ENCODE measurements around the gene POLR2L. TPM values are rescaled to one million over a fixed set of nuclear protein-coding genes. Genes with fewer than 3 reads are reported as not detected.

POLR2L gene
- total RNA-seq, 2 experiments from 2014 or later: 127 to 140 TPM

DNA sequence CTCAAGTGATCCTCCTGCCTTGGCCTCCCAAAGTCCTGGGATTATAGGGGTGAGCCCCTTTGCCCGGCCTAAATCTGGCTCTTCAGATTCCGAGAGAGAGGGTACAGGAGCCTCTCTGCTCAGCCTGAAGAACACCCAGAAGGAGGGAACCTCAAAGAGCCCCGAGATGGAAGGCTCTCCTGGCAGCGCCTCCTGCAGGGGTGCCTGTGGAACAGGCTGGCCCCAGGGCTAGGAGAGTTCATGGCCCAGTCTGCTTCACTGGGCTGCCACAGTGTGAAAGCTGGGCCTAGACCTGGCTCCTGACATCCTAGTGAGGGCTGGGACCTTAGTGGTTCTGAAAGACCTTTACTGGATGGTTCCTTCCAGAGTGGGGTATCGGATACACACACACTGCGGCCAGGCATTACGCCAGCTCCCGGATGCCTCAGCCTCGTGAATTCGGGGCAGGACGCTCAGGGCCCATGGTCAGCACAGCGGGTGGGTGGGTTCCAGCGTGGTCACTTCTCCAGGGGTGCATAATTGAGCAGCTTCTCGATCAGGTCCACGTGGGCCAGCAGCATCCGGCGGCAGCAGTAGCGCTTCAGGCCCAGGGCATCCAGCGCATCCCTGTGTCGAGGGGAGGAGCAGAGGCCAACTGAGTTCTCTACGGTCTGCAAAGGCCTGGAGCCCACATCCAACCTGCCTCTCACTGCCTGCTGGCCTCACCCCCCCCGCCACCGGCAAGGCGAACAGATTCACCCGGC is 2.3 kb downstream of the POLR2L start:
- no peak for ATAC-seq
- Mint-ChIP-seq H3K4me3 (peak overlapping the region; percentile 88), H3K27ac (no peak overlapping the region), H3K4me1 (ENCODE audit: low read depth) (peaks cover 31% of the 10 kb centered on the region), H3K9me3 (ENCODE audit: insufficient read depth) (no peaks in the 10 kb centered on the region), H3K27me3 (ENCODE audit: low read depth) (no peaks in the 10 kb centered on the region), H3K36me3 (ENCODE audit: low read depth) (peaks cover 14% of the 10 kb centered on the region)
- DNase-seq: no peak
- ChIA-PET CTCF (interaction anchor here (2.1 kb wide), 1 partner anchor 8 kb away, joined by 8 read pairs; the partner anchor contains the start of gene CD151), POLR2A (interaction anchor here (0.7 to 1.3 kb wide), 2 partner anchors 9 to 21 kb away, joined by 3 to 4 read pairs; partner anchors contain the start of gene PNPLA2)

GRCh38 chr11:839280-839623 is 3.1 kb downstream of the POLR2L start:
- Mint-ChIP-seq H3K27me3 (ENCODE audit: low read depth) (no peaks in the 10 kb centered on the region), H3K9me3 (ENCODE audit: insufficient read depth) (no peaks in the 10 kb centered on the region), H3K36me3 (ENCODE audit: low read depth) (peaks cover 14% of the 10 kb centered on the region), H3K27ac (no peak overlapping the region), H3K4me3 (no peak overlapping the region), H3K4me1 (ENCODE audit: low read depth) (peaks cover 33% of the 10 kb centered on the region)
- ATAC-seq (no peak), DNase-seq (no peak)
- CTCF ChIA-PET: no interaction called here
- POLR2A ChIA-PET: no interaction called here

- ATAC-seq (no peak), DNase-seq (no peak)
- ChIA-PET CTCF (no interaction called here), POLR2A (no interaction called here)
- Mint-ChIP-seq H3K9me3 (ENCODE audit: insufficient read depth) (no peaks in the 10 kb centered on the region), H3K36me3 (ENCODE audit: low read depth) (peaks cover 14% of the 10 kb centered on the region), H3K27ac (no peak overlapping the region), H3K4me1 (ENCODE audit: low read depth) (peaks cover 34% of the 10 kb centered on the region), H3K4me3 (no peak overlapping the region), H3K27me3 (ENCODE audit: low read depth) (no peaks in the 10 kb centered on the region)
These were observed 3.7 kb downstream of the POLR2L start for GRCh38 chr11:838441-839279.

DNA sequence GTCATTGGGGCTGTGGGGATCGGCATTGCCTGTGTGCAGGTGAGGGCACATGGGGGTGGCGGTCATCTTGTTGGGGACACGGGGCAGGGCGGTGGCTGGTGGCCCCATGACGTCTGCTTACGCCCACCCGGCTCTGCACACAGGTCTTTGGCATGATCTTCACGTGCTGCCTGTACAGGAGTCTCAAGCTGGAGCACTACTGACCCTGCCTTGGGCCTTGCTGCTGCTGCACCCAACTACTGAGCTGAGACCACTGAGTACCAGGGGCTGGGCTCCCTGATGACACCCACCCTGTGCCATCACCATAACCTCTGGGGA is 4.4 kb downstream of the POLR2L start:
- ChIA-PET CTCF (no interaction called here), POLR2A (no interaction called here)
- no peak for ATAC-seq
- no peak overlapping the region for H3K4me3 Mint-ChIP-seq
- no peak overlapping the region for H3K27ac Mint-ChIP-seq
- H3K36me3 Mint-ChIP-seq (ENCODE audit: low read depth): peaks cover 14% of the 10 kb centered on the region
- no peaks in the 10 kb centered on the region for H3K9me3 Mint-ChIP-seq (ENCODE audit: insufficient read depth)
- H3K27me3 Mint-ChIP-seq (ENCODE audit: low read depth): no peaks in the 10 kb centered on the region
- no peak for DNase-seq
- H3K4me1 Mint-ChIP-seq (ENCODE audit: low read depth): peaks cover 32% of the 10 kb centered on the region

- H3K36me3 Mint-ChIP-seq (ENCODE audit: low read depth): peaks cover 14% of the 10 kb centered on the region
- no peaks in the 10 kb centered on the region for H3K9me3 Mint-ChIP-seq (ENCODE audit: insufficient read depth)
- ATAC-seq: no peak
- POLR2A ChIA-PET: interaction anchor here (0.6 kb wide), 1 partner anchor 866 kb away, joined by 3 read pairs; no protein-coding TSS in a partner anchor
- H3K27ac Mint-ChIP-seq: no peak overlapping the region
- H3K27me3 Mint-ChIP-seq (ENCODE audit: low read depth): peaks cover under 1% of the 10 kb centered on the region
- peaks cover 32% of the 10 kb centered on the region for H3K4me1 Mint-ChIP-seq (ENCODE audit: low read depth)
- CTCF ChIA-PET: no interaction called here
- no peak for DNase-seq
- no peak overlapping the region for H3K4me3 Mint-ChIP-seq
These were observed 4.9 kb downstream of the POLR2L start for GRCh38 chr11:837189-837989.

DNA sequence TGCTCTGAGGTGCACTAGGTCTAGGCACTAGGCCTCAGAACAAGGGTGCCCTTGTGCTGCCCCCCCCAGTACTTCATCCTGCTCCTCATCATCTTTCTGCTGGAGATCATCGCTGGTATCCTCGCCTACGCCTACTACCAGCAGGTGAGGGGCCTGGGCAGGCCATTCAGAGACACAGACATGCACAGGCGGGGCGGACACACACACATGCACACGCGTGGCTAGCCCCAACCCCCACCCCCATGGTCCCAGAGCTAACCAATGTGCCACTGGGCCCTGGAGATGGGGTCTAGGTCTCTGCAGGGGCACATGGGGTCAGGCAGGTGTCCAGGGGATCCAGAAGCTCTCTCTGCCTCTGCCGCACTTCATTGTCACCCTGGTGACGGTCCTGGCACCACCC is 5.6 kb downstream of the POLR2L start:
- Mint-ChIP-seq H3K9me3 (ENCODE audit: insufficient read depth) (no peaks in the 10 kb centered on the region), H3K36me3 (ENCODE audit: low read depth) (peaks cover 14% of the 10 kb centered on the region), H3K4me3 (no peak overlapping the region), H3K27me3 (ENCODE audit: low read depth) (peaks cover 8% of the 10 kb centered on the region), H3K27ac (no peak overlapping the region), H3K4me1 (ENCODE audit: low read depth) (peaks cover 34% of the 10 kb centered on the region)
- ChIA-PET POLR2A (interaction anchor here (0.6 kb wide), 1 partner anchor 867 kb away, joined by 3 read pairs; no protein-coding TSS in a partner anchor), CTCF (no interaction called here)
- DNase-seq (no peak), ATAC-seq (no peak)

DNA sequence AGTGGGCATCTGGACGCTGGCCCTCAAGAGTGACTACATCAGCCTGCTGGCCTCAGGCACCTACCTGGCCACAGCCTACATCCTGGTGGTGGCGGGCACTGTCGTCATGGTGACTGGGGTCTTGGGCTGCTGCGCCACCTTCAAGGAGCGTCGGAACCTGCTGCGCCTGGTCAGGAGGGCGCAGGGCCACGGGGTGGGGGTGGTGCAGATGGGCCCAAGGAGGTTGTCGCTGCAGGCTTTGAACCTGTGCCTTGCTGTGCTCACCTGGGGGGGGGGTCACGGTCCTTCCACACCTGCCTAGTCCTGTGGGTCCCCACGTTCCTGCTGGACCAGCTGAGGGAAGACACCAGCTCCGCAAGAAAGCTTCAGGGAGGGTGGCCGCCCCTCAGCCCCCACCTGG is 6.1 kb downstream of the POLR2L start:
- H3K36me3 Mint-ChIP-seq (ENCODE audit: low read depth): peaks cover 14% of the 10 kb centered on the region
- POLR2A ChIA-PET: no interaction called here
- no peak overlapping the region for H3K4me3 Mint-ChIP-seq
- no peak overlapping the region for H3K27ac Mint-ChIP-seq
- no peaks in the 10 kb centered on the region for H3K9me3 Mint-ChIP-seq (ENCODE audit: insufficient read depth)
- DNase-seq: no peak
- peaks cover 12% of the 10 kb centered on the region for H3K27me3 Mint-ChIP-seq (ENCODE audit: low read depth)
- peaks cover 36% of the 10 kb centered on the region for H3K4me1 Mint-ChIP-seq (ENCODE audit: low read depth)
- no peak for ATAC-seq
- CTCF ChIA-PET: no interaction called here

DNA sequence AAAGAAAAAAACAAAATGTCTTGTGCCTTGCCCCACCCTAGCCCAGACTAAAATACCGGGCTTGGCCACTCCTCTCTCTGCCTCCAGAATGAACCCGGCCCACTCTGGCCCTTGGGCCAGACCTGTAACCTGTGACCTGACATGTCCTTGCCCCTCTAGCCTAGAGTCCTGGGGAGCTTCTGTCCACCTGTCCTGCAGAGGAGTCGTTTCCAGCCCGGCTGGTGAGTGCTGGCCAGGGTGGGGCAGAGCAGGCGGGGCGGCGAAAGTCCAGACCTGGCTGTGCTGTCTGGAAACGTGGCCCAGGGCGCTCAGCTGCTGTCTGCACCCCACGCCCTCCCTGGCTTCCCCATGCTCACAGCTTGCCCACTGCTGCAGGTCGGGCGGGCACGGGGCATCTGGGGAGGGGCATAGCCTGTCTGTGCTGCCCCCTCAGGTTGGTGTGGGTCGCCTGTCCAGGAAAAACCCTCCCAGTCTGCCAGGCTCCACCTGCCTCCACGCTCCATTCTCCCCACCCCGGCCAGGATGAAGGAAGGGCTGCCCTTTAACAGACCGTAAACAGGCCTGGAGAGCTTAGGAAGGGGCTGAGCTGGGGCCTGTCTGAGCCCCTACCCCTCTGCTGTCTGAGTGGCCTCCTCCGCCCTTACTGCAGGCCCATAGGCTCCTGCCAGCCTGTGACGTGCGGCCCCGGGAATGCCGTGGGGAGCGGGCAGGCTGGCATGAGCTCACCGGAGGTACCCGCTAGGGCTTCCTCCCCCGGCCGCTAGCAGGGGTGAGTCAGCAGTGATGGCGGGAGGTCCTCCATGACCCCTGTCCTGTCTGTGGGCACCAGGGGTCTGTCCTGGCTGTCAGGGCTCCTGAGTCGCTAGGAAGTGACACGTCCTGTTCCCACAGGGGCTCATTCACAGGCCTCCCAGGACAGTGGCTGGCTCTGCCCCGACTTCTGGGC is 7.7 kb downstream of the POLR2L start:
- Mint-ChIP-seq H3K4me1 (ENCODE audit: low read depth) (peaks cover 34% of the 10 kb centered on the region), H3K9me3 (ENCODE audit: insufficient read depth) (no peaks in the 10 kb centered on the region), H3K27me3 (ENCODE audit: low read depth) (peaks cover 18% of the 10 kb centered on the region), H3K4me3 (no peak overlapping the region), H3K36me3 (ENCODE audit: low read depth) (peaks cover 7% of the 10 kb centered on the region), H3K27ac (no peak overlapping the region)
- CTCF ChIA-PET: no interaction called here
- POLR2A ChIA-PET: interaction anchor here (1.0 to 1.5 kb wide), 2 partner anchors 8 to 9 kb away, joined by 3 to 5 read pairs; partner anchors contain the start of gene TSPAN4
- ATAC-seq (no peak), DNase-seq (no peak)

- peaks cover 5% of the 10 kb centered on the region for H3K36me3 Mint-ChIP-seq (ENCODE audit: low read depth)
- peak overlapping the region; percentile 42 for H3K4me3 Mint-ChIP-seq
- no peak overlapping the region for H3K27ac Mint-ChIP-seq
- POLR2A ChIA-PET: interaction anchor here (1.0 to 1.5 kb wide), 2 partner anchors 9 to 10 kb away, joined by 3 to 5 read pairs; partner anchors contain the start of gene TSPAN4
- CTCF ChIA-PET: no interaction called here
- no peaks in the 10 kb centered on the region for H3K9me3 Mint-ChIP-seq (ENCODE audit: insufficient read depth)
- ATAC-seq: no peak
- H3K4me1 Mint-ChIP-seq (ENCODE audit: low read depth): peaks cover 42% of the 10 kb centered on the region
- peaks cover 24% of the 10 kb centered on the region for H3K27me3 Mint-ChIP-seq (ENCODE audit: low read depth)
- no peak for DNase-seq
These were observed 8.4 kb downstream of the POLR2L start for GRCh38 chr11:833849-834311.

DNA sequence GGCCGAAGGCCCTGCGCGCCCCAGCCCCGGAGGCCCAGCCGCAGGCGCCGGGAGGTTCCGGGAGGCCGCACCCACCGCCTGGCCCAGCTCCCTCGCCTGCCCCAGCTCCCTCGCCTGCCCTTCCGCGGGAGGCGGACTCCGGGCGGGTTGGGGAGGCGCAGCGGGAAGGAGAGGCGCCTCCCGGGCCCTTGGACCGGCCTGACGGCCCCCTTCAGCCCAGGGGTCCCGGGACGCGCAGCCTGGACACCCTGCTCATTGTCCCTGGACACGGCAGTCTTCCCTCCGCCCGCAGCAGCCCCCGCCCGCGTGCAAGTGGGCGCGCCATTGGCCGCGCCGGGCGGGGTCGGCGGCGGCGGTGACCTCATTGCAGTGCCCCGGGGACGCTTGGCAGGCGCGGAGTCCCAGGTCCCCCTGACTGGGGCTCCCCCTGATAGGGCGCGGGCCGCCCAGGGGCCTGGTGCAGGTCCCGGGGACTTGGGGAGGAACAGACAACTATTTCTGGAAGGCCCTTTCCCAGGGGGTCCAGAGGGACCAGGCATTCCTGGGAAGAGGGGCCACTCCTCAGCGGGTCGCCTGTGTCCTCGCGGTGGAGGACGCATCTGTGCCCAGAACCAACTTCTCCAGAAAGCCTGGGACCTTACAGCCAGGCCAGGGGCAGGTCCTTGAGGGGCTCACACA is 9.1 kb downstream of the POLR2L start:
- H3K9me3 Mint-ChIP-seq (ENCODE audit: insufficient read depth): no peaks in the 10 kb centered on the region
- H3K27me3 Mint-ChIP-seq (ENCODE audit: low read depth): peaks cover 30% of the 10 kb centered on the region
- peaks cover 4% of the 10 kb centered on the region for H3K36me3 Mint-ChIP-seq (ENCODE audit: low read depth)
- DNase-seq (peak; percentile 43), ATAC-seq (peak; percentile 36)
- H3K4me1 Mint-ChIP-seq (ENCODE audit: low read depth): peaks cover 48% of the 10 kb centered on the region
- ChIA-PET POLR2A (interaction anchor here (0.8 to 6.0 kb wide), 3 partner anchors 10 to 14 kb away, joined by 3 to 31 read pairs (median 11); partner anchors contain the start of genes PNPLA2 and TSPAN4), CTCF (interaction anchor here (1.1 to 1.9 kb wide), 4 partner anchors 10 to 24 kb away, joined by 3 to 9 read pairs (median 4); partner anchors contain the start of genes RPLP2 and TSPAN4)
- no peak overlapping the region for H3K27ac Mint-ChIP-seq
- H3K4me3 Mint-ChIP-seq: peak overlapping the region; percentile 42

All from activated CD8-positive, alpha-beta T cell treated with anti-CD3 and anti-CD28 coated beads, Interleukin-2, amount 10 ng/mL, durations not matched to agents 7 days and 5 days (primary cell).